ENCODE results near the gene ANKRD30BL.
"Not testable (repeated sequence)": the region's sequence is repeated elsewhere in the genome, so short reads cannot be mapped to it uniquely, and the experiment has no call there.

The ANKRD30BL gene

DNA sequence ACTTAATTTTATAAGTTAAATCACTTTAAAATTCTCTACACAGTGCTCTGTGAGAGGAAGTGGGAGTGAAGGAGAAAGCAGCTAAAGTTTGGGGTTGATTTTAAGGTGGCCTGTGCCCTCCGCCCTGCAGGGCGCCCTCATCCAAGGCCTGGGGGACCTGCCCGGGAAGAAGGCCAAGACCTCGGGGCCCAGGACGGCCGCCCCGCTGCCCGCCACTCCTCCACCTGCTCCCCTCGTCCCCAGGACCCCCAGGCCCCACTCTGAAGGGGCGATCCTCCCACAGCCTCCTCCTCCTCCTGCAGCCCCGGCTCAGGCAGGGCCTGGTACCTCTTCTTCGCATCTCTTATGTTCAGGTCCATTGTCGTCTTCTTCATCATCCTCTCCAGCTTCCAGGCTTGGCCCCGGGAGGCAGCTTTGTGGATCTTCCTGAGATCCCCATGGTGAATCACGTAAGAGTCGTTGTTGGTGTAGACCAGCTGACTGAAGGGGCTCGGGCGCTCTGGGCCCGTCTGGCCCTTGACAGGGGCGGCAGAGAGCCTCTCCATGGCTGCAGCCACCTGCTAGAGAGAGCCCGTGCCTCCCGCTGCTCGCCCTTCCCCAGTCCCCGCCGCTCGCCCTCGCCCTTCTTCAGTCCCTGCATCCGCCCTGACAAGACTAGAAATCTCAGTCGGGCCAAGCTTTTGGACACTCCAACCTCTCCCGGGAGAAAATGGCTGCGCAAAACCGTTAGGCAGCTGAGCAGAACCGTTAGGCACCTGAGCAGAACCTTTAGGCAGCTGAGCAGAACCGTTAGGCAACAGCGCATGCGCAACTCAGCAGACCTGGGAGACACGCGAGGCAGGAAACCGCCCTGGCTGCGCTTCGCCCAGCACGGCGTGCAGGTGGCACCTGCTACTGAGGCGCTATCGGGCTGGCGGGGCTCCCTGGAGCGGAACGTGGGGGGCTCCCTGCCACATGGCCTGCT, at the start of gene ANKRD30BL:
TSS of gene ANKRD30BL (minus strand) at position 792 of the 964 bp plus-strand sequence. CDS start at position 545, 247 bp downstream.
- DNase-seq, result not testable (repeated sequence)

- DNase-seq, result not testable (repeated sequence)
These were observed 41.1 kb upstream of the ANKRD30BL start for GRCh38 chr2:132202866-132203265.

DNA sequence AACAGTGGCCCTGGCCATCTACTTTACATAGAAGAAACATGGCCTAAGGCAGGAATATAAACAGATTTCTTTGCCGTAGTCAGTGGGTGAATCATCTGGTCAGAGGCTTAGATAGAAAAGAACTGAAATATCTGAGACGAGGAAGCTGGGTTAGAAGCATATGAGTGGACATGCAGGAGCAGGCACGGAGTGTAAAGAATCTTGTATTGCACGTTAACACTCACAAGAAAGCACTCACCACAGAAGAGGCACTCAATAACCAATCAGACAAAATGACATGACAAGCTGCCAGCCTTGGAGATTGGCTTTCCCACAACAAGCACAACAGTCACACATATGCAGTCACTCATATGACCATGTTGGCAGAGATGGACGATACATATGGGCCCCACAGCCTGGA, 31.1 kb upstream of the ANKRD30BL start:
- not testable (repeated sequence) for DNase-seq

DNA sequence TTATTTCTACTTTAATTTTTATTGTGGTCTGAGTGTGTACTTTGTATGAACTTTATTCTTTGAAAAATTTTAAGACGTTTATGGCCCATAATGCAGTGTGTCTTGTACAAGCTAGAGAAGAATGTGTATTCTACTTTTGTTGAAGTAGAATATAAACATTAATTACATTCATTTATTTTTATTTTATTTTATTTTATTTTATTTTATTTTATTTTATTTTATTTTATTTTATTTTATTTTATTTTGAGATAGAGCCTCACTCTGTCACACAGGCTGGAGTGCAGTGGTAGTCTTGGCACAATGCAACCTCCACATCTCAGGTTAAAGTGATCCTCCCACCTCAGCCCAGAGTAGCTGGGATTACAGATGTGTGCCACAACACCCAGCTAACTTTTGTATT, 5.3 kb upstream of the ANKRD30BL start:
- not testable (repeated sequence) for DNase-seq

DNA sequence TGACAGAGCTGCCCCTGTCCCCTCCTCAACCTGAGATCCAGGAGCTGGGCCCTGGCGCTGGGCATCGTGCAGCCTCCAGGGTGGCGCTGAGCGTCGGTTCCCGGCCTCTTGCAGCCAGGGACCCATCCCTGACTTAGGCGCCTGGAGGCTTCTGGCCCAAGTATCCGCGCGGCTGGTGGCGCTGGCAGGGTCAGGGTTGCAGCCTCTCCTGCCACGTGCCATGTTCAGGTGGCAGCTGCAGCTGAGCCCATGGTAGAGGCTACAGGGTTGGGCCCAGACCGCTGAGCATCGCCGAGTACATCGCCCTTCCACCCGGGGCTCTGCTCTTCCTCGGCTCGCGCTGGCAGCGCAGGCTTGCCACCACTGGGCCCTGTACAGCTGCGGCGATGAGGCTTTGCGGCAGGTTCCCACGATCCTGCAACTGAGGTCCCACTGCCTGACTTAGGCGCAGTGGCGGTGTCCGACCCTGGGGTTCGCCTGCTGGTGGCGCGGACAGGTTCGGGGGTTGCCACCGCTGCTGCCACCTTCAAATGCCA, 441 bp upstream of the ANKRD30BL start:
- not testable (repeated sequence) for DNase-seq

- DNase-seq, result peak; percentile 40 to 54
These were observed 15.0 kb downstream of the ANKRD30BL start for GRCh38 chr2:132146774-132147173.
